Hippocampal formation (tissue), 2 donors: ENCODE measurements around the gene GNAO1.
"Not testable (repeated sequence)": the region's sequence is repeated elsewhere in the genome, so short reads cannot be mapped to it uniquely, and the experiment has no call there.

Experiments used
- DNase-seq, 2 donors: peaks; one replicate each; lab custom pipeline; 2025; lab: John Stamatoyannopoulos, UW

The GNAO1 gene

GRCh38 chr16:56363181-56363716, 172.0 kb downstream of the GNAO1 start:
- no peak for DNase-seq

DNA sequence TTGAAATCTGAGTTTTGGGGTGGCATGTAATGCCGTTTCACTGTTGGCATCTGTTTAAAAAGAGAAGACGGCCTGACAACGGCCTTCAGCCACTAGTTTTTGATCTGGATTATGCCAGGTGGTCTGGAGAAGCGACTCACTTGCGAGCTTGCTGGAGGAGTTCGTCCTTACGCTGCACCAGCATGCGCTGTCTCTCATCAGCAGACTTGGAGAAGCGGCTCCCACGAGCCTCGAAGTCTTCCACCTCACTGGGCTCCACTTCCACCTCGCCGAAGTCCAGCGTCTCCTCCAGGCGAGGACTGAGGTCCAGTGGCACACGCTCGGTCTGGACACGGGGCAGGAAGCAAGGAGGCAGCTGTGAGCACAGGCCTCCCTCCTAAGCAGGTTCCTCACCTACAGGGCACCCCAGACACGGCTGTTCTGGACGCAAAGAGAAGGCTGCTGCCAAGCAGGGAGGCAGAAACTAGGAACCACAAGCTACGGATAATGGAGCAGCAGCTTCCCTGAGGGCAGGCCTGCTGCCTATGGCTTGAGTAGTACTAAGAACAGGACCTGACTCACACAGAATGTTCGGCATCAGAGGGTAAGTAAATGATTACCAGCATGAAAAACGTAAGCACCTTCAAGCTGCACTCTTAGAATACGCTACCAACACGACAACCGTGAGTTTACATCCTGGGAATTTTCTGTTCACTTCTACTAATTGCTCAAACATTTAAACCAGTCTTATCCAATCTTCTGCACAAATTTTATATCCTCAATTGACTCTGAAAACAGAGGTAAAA, 172.7 kb downstream of the GNAO1 start:
- DNase-seq: no peak

- DNase-seq: no peak
Observed at GRCh38 chr16:56364865-56365264, 173.6 kb downstream of the GNAO1 start.

DNA sequence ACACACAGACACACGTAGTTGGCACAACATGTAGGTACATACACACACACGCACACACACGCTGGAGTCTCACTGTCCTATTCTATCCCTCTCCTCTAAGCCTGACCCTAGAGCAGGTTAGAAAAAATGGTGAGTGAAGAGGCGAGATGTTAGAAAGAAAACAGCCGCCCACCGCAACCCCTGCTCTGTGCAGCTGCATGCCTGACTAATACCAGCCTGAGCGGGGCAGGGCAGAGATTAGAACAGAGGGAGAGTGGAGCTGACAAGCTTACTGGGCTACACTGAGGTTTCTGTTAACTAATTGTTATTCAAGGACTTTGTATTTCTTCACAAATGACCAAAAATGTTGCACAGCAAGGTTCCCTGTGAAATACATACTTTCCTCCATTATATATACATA, 174.3 kb downstream of the GNAO1 start:
- no peak for DNase-seq

DNA sequence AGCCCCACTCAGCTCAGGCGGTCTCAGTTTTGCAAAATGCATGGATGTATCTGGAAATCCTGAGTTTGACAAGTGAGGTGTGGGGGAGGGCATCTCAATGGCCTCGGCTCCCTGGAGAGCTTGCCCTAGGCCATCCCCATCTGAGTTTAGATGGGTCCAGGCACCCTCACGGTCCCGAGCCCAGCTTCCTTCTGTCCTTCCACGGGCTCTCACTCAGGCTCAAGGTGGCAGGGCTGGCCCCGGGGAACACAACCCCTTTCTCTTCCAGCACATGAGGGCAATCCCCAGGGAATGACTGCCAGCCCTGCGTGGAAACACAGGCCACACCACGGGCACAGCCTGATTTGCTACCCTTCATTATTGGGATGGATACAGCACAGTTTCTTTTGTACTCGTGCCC, 175.7 kb downstream of the GNAO1 start:
- no peak for DNase-seq

GRCh38 chr16:56367764-56368163, 176.5 kb downstream of the GNAO1 start:
- DNase-seq: no peak

- no peak for DNase-seq
Observed at GRCh38 chr16:56368545-56368944, 177.3 kb downstream of the GNAO1 start.

- DNase-seq: no peak
Observed at GRCh38 chr16:56369202-56369601, 177.9 kb downstream of the GNAO1 start.

DNA sequence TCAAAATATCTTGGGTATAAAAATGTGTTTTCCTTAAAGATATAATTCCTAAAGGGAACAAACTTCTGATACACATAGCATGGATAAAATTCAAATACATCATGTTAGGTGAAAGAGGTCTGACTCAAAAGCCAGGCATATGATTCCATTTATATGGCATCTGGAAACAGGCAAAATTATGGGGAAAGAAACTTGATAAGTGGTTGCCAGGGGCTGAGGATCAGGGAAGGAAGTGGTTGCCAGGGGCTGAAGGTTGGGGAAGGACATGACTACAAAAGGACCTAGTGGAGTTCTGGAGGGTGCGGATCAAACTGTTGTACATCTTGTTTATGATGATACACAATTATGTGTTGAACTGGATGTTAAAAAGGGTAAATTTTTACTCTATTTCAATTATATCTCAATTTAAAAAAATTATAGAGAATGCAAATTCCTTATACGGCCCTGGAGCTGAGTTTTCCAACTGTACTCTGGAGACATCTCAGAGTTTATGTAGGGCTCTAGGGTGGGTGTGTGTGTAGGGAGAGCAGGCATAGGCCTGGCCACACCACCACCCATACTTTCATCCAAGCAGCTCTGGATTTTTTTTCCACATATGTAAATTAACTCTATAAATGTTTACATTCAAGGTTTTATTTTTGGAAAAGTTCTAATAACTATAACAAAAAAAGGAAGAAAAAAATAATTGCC, 179.0 kb downstream of the GNAO1 start:
- DNase-seq: no peak

GRCh38 chr16:56370875-56371659, 179.8 kb downstream of the GNAO1 start:
- no peak for DNase-seq

- DNase-seq: no peak
Observed at GRCh38 chr16:56371660-56371937, 180.3 kb downstream of the GNAO1 start.

- no peak for DNase-seq
Observed at GRCh38 chr16:56372013-56372634, 180.8 kb downstream of the GNAO1 start.

DNA sequence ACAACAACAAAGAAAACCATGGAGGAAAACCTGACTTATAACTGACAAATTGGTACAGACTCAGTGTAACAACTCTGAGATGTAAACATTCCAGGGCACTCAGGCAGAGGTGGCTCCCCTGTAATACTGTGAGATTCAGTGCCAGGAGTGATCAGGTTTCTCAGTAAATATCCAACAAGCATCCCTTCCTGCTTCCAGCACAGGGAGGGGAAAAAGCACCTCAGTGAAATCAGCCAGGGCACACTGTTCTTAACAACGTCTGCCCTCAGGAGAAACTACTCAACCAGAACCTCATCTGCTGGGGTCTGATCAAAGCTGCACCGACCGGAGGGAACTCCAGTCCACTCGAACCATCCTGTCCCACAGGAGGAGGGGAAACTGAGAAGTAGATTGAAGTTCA, 181.7 kb downstream of the GNAO1 start:
- no peak for DNase-seq

- not testable (repeated sequence) for DNase-seq
Observed at GRCh38 chr16:56375792-56376191, 184.5 kb downstream of the GNAO1 start.

DNA sequence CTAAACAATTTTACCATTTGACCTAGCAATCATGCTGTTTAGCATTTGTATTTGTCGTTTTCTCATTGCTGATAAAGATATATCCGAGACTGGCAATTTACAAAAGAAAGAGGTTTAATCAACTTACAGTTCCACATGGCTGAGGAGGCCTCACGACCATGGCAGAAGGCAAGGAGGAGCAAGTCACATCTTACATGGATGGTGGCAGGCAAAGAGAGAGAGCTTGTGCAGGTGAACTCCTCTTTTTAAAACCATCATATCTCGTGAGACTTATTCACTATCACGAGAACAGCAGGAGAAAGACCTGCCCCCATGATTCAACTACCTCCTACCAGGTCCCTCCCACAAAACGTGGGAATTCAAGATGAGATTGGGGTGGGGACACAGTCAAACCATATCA, 187.8 kb downstream of the GNAO1 start:
- not testable (repeated sequence) for DNase-seq

DNA sequence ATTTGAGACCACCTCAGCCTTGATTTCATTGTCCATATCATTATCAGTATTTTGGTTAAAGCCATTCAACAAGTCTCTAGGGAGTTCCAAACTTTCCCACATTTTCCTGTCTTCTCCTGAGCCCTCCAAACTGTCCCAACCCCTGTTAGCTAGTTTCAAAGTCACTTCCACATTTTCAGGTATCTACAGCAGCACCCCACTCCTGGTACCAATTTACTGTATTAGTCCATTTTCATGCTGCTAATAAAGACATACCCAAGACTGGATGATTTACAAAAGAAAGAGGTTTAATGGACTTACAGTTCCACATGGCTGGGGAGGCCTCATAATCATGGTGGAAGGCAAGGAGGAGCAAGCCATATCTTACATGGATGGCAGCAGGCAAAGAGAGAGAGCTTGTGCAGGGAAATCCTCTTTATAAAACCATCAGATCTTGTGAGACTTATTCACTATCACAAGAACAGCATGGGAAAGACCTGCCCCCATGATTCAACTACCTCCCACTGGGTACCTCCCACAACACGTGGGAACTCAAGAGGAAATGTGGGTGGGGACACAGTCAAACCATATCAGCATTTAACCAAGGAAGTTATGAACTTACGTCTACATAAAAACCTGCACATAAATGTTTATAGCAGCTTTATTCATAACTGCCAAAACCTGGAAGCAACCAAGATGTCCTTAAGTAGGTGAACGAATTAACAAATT, 189.6 kb downstream of the GNAO1 start:
- DNase-seq: not testable (repeated sequence)

DNA sequence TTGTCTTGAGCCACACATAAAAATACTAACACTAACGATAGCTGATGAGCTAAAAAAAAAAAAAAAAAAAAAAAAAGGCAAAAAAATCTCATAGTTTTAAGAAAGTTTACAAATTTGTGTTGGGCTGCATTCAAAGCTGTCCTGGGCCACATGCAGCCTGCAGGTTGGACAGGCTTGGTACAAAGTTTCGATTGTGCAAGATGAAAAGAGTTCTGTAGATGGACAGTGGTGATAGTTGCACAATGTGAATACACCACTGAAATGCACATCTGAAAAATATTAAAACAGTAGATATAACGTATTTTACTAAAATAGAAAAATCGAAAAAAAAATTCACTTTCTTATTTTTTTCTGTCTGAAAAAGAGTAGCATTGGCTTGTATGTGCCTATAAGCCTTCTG, 191.2 kb downstream of the GNAO1 start:
- DNase-seq: no peak

DNA sequence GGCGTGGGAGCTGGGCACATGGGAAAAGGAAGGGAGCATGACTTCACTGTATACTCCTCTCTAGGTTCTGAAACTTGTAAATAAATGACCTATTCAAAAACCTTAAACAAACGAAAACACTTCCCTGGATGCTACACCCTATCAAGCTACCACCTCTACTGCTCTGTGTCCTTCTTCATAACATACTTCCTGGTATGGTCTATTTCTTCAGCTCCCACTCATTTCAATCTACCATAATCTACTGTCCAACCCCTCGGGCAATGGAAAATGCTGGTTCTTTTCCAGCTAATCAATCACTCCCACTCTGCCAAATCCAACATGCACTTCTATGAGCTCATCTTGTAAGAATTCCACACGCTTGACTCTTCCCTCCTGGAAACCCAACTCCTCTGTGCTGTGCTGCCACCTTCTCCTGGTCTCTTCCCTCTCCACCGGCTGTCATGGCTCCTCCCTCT, 191.6 kb downstream of the GNAO1 start:
- DNase-seq: no peak

DNA sequence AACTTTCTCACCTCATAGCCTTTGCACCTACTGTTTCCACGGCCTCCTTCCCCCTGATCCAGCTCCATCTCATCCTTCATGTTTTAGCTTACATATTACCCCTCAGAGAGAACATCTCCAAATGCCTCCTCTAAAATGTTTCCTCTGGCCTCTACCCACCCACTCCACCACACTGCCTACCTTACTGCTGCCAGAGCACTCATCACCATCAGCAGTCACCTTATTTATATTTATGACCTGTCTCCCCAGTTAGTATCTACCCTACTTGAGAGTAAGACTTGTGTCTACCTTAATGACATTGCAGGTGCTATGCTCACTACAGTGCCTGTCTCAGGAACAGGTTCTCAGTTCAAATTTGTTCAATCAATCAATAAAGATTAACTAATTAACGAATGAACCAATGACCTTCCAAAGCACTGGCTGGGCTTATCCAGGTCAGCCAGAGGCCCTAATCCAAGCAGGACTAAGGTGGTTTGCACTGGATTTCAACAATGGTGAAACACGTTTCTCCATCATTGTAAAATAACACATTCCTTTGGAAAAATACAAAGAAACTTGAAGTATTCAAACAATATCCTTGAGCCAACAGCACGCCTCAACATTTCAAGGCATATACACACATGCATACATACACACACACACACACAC, 192.9 kb downstream of the GNAO1 start:
- DNase-seq: no peak

- no peak for DNase-seq
Observed at GRCh38 chr16:56387396-56387795, 196.1 kb downstream of the GNAO1 start.

DNA sequence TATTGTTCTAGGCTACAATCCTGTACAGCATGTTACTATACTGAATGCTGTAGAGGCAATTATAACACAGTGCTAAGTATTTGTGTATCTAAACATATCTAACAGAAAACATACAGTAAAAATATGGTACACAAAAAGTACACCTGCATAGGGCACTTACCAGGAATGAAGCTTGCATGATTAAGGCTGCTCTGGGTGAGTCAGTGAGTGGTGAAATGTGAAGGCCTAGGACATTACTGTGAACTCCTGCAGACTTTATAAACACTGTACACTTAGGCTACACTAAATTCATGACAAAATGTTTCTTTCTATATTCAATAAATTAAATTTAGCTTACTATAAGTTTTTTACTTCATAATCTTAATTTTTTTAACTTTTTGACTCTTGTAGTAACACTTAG, 196.9 kb downstream of the GNAO1 start:
- no peak for DNase-seq
